ENCODE measurements around the gene ITPR1.

ITPR1 gene

DNA sequence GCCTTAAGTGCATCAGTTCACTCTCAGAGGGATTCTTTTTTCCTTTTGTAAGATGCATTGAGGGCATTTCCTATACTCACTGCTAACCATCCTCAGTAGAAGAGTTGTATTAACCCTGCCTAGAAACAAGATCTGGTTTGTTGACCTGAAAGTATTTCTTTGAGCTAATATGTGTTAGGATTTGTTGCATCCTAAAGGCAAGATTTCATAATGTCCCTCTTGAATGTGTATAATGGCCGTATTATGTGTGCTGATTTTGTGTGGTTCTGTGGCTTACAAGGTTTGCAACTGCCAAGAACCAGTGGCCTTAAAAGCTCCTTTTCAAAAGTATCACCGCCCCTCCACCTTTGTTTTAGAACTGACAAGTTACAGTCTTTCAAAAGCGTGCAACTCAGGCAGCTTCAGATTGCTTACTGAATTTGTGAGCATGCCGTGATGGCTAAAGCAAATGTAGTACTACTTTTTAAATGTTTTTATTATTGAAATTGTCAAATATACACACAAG is 304.1 kb downstream of the ITPR1 start:
- no peaks in the 10 kb centered on the region for H3K79me1 ChIP-seq (ENCODE audit: low read length)
- H3K27me3 ChIP-seq (ENCODE audit: insufficient read depth, low read length, poor library complexity), result no peaks in the 10 kb centered on the region
- no peak overlapping the region for H3K23ac ChIP-seq (ENCODE audit: low read length)
- H3K27ac ChIP-seq (ENCODE audit: low read depth, low read length), result no peak overlapping the region
- no peak overlapping the region for H4K5ac ChIP-seq (ENCODE audit: low read length)
- no peak overlapping the region for H2BK5ac ChIP-seq (ENCODE audit: low read length)
- H4K8ac ChIP-seq (ENCODE audit: low read depth, low read length), result no peak overlapping the region
- H3K79me2 ChIP-seq (ENCODE audit: control insufficient read depth, insufficient read depth, low read length), result no peaks in the 10 kb centered on the region
- H2BK120ac ChIP-seq (ENCODE audit: low read depth, low read length), result no peak overlapping the region
- no peak overlapping the region for H3K4ac ChIP-seq (ENCODE audit: low read depth, low read length)
- H3K4me1 ChIP-seq (ENCODE audit: control insufficient read depth, low read depth, low read length), result no peaks in the 10 kb centered on the region
- H3K36me3 ChIP-seq (ENCODE audit: control insufficient read depth, insufficient read depth, low read length), result no peaks in the 10 kb centered on the region
- no CpG with 5 or more reads among the region's 4 CpGs for WGBS (ENCODE audit: extremely low coverage, insufficient coverage, low lambda C conversion rate)
- H3K56ac ChIP-seq (ENCODE audit: low read length), result no peak overlapping the region
- no peak overlapping the region for H3K9ac ChIP-seq (ENCODE audit: low read length)
- no peak overlapping the region for H2BK15ac ChIP-seq (replicated peaks; ENCODE audit: low read depth)
- H2AK5ac ChIP-seq (ENCODE audit: low read length), result no peak overlapping the region
- H3K4me2 ChIP-seq (ENCODE audit: low read length), result no peak overlapping the region
- H3K18ac ChIP-seq (ENCODE audit: low read length), result no peak overlapping the region
- H3K4me3 ChIP-seq (ENCODE audit: low read length), result no peak overlapping the region
- DNase-seq, result peak; percentile 45

- Histone ChIP-seq H4K5ac (ENCODE audit: low read length) (no peak overlapping the region), H4K8ac (ENCODE audit: low read depth, low read length) (no peak overlapping the region), H3K9ac (ENCODE audit: low read length) (no peak overlapping the region), H2BK5ac (ENCODE audit: low read length) (no peak overlapping the region), H3K79me2 (ENCODE audit: control insufficient read depth, insufficient read depth, low read length) (no peaks in the 10 kb centered on the region), H3K18ac (ENCODE audit: low read length) (no peak overlapping the region), H3K27ac (ENCODE audit: low read depth, low read length) (no peak overlapping the region), H2BK15ac (replicated peaks; ENCODE audit: low read depth) (no peak overlapping the region), H3K4me1 (ENCODE audit: control insufficient read depth, low read depth, low read length) (no peaks in the 10 kb centered on the region), H3K4ac (ENCODE audit: low read depth, low read length) (no peak overlapping the region), H3K4me3 (ENCODE audit: low read length) (no peak overlapping the region), H3K36me3 (ENCODE audit: control insufficient read depth, insufficient read depth, low read length) (no peaks in the 10 kb centered on the region), H2AK5ac (ENCODE audit: low read length) (no peak overlapping the region), H3K27me3 (ENCODE audit: insufficient read depth, low read length, poor library complexity) (no peaks in the 10 kb centered on the region), H3K4me2 (ENCODE audit: low read length) (no peak overlapping the region), H3K79me1 (ENCODE audit: low read length) (no peaks in the 10 kb centered on the region), H3K56ac (ENCODE audit: low read length) (no peak overlapping the region), H3K23ac (ENCODE audit: low read length) (no peak overlapping the region), H2BK120ac (ENCODE audit: low read depth, low read length) (no peak overlapping the region)
- no peak for DNase-seq
- no CpG with 5 or more reads among the region's 14 CpGs for WGBS (ENCODE audit: extremely low coverage, insufficient coverage, low lambda C conversion rate)
Measured at GRCh38 chr3:4799266-4800256, 306.4 kb downstream of the ITPR1 start.

- Histone ChIP-seq H2BK5ac (ENCODE audit: low read length) (no peak overlapping the region), H3K23ac (ENCODE audit: low read length) (no peak overlapping the region), H3K36me3 (ENCODE audit: control insufficient read depth, insufficient read depth, low read length) (no peaks in the 10 kb centered on the region), H3K4me1 (ENCODE audit: control insufficient read depth, low read depth, low read length) (no peaks in the 10 kb centered on the region), H2BK120ac (ENCODE audit: low read depth, low read length) (no peak overlapping the region), H2BK15ac (replicated peaks; ENCODE audit: low read depth) (no peak overlapping the region), H4K5ac (ENCODE audit: low read length) (no peak overlapping the region), H2AK5ac (ENCODE audit: low read length) (no peak overlapping the region), H3K4ac (ENCODE audit: low read depth, low read length) (no peak overlapping the region), H3K27me3 (ENCODE audit: insufficient read depth, low read length, poor library complexity) (no peaks in the 10 kb centered on the region), H3K18ac (ENCODE audit: low read length) (no peak overlapping the region), H3K79me1 (ENCODE audit: low read length) (no peaks in the 10 kb centered on the region), H3K56ac (ENCODE audit: low read length) (no peak overlapping the region), H3K4me3 (ENCODE audit: low read length) (no peak overlapping the region), H3K9ac (ENCODE audit: low read length) (no peak overlapping the region), H4K8ac (ENCODE audit: low read depth, low read length) (no peak overlapping the region), H3K27ac (ENCODE audit: low read depth, low read length) (no peak overlapping the region), H3K79me2 (ENCODE audit: control insufficient read depth, insufficient read depth, low read length) (no peaks in the 10 kb centered on the region), H3K4me2 (ENCODE audit: low read length) (no peak overlapping the region)
- DNase-seq, result no peak
- WGBS (ENCODE audit: extremely low coverage, insufficient coverage, low lambda C conversion rate), result no CpG with 5 or more reads among the region's 4 CpGs
Measured at GRCh38 chr3:4800595-4800994, 307.4 kb downstream of the ITPR1 start.

DNA sequence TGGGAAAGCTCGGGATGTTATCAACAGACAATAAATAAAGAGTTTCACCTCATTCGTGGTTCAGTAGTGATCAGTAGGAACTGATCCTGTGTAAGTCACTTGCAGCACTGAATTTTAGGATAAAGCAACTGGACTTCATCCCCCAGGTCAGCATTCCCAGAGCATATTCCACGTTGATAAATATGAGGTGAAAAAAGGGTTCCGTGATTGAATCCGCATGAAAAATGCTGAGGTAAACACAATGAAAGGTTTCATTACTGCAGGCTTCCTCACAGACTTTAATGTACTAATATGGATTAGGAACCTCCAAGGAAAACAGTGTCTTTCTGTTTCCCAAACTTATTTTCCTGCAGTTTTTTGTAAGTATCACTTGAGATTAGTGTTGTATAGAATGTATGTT is 308.7 kb downstream of the ITPR1 start:
- Histone ChIP-seq H4K5ac (ENCODE audit: low read length) (no peak overlapping the region), H3K4me3 (ENCODE audit: low read length) (no peak overlapping the region), H3K4ac (ENCODE audit: low read depth, low read length) (no peak overlapping the region), H2BK120ac (ENCODE audit: low read depth, low read length) (no peak overlapping the region), H2BK15ac (replicated peaks; ENCODE audit: low read depth) (no peak overlapping the region), H3K18ac (ENCODE audit: low read length) (no peak overlapping the region), H3K27me3 (ENCODE audit: insufficient read depth, low read length, poor library complexity) (no peaks in the 10 kb centered on the region), H2BK5ac (ENCODE audit: low read length) (no peak overlapping the region), H3K23ac (ENCODE audit: low read length) (no peak overlapping the region), H3K4me2 (ENCODE audit: low read length) (no peak overlapping the region), H4K8ac (ENCODE audit: low read depth, low read length) (no peak overlapping the region), H3K27ac (ENCODE audit: low read depth, low read length) (no peak overlapping the region), H3K79me2 (ENCODE audit: control insufficient read depth, insufficient read depth, low read length) (no peaks in the 10 kb centered on the region), H2AK5ac (ENCODE audit: low read length) (no peak overlapping the region), H3K56ac (ENCODE audit: low read length) (no peak overlapping the region), H3K4me1 (ENCODE audit: control insufficient read depth, low read depth, low read length) (no peaks in the 10 kb centered on the region), H3K79me1 (ENCODE audit: low read length) (no peaks in the 10 kb centered on the region), H3K36me3 (ENCODE audit: control insufficient read depth, insufficient read depth, low read length) (no peaks in the 10 kb centered on the region), H3K9ac (ENCODE audit: low read length) (no peak overlapping the region)
- WGBS (ENCODE audit: extremely low coverage, insufficient coverage, low lambda C conversion rate), result no CpG with 5 or more reads among the region's 5 CpGs
- no peak for DNase-seq

GRCh38 chr3:4802903-4803302 is 309.8 kb downstream of the ITPR1 start:
- H2BK15ac ChIP-seq (replicated peaks; ENCODE audit: low read depth), result no peak overlapping the region
- H3K79me2 ChIP-seq (ENCODE audit: control insufficient read depth, insufficient read depth, low read length), result no peaks in the 10 kb centered on the region
- H3K4ac ChIP-seq (ENCODE audit: low read depth, low read length), result no peak overlapping the region
- no peak overlapping the region for H3K27ac ChIP-seq (ENCODE audit: low read depth, low read length)
- H3K27me3 ChIP-seq (ENCODE audit: insufficient read depth, low read length, poor library complexity), result no peaks in the 10 kb centered on the region
- H2BK120ac ChIP-seq (ENCODE audit: low read depth, low read length), result no peak overlapping the region
- H3K4me2 ChIP-seq (ENCODE audit: low read length), result no peak overlapping the region
- H2BK5ac ChIP-seq (ENCODE audit: low read length), result no peak overlapping the region
- no peak overlapping the region for H3K4me3 ChIP-seq (ENCODE audit: low read length)
- DNase-seq, result no peak
- H3K56ac ChIP-seq (ENCODE audit: low read length), result no peak overlapping the region
- H3K4me1 ChIP-seq (ENCODE audit: control insufficient read depth, low read depth, low read length), result no peaks in the 10 kb centered on the region
- no peak overlapping the region for H3K23ac ChIP-seq (ENCODE audit: low read length)
- no peak overlapping the region for H4K8ac ChIP-seq (ENCODE audit: low read depth, low read length)
- no peak overlapping the region for H2AK5ac ChIP-seq (ENCODE audit: low read length)
- no peaks in the 10 kb centered on the region for H3K79me1 ChIP-seq (ENCODE audit: low read length)
- H3K36me3 ChIP-seq (ENCODE audit: control insufficient read depth, insufficient read depth, low read length), result no peaks in the 10 kb centered on the region
- no peak overlapping the region for H3K18ac ChIP-seq (ENCODE audit: low read length)
- no CpG with 5 or more reads among the region's 8 CpGs for WGBS (ENCODE audit: extremely low coverage, insufficient coverage, low lambda C conversion rate)
- H3K9ac ChIP-seq (ENCODE audit: low read length), result no peak overlapping the region
- H4K5ac ChIP-seq (ENCODE audit: low read length), result no peak overlapping the region
